ENCODE data around the gene GPR107.

The GPR107 gene

GRCh38 chr9:130114741-130115140, 61.0 kb downstream of the GPR107 start:
- DNase-seq (ENCODE audit: low spot score), result no peak
- no peak for TF ChIP-seq CTCF (IDR thresholded peaks at IDR 0.05; ENCODE audit: extremely low read depth, missing control alignments)

GRCh38 chr9:130116346-130116745, 62.6 kb downstream of the GPR107 start:
- no peak for TF ChIP-seq CTCF (IDR thresholded peaks at IDR 0.05; ENCODE audit: extremely low read depth, missing control alignments)
- no peak for DNase-seq (ENCODE audit: low spot score)

- DNase-seq (ENCODE audit: low spot score), result no peak
- no peak for TF ChIP-seq CTCF (IDR thresholded peaks at IDR 0.05; ENCODE audit: extremely low read depth, missing control alignments)
Observed at GRCh38 chr9:130117376-130117775, 63.7 kb downstream of the GPR107 start.

- DNase-seq (ENCODE audit: low spot score), result no peak
Observed at GRCh38 chr9:130117816-130118632, 64.3 kb downstream of the GPR107 start.

GRCh38 chr9:130118841-130119518, 65.3 kb downstream of the GPR107 start:
- no peak for DNase-seq (ENCODE audit: low spot score)
- no peak for TF ChIP-seq CTCF (IDR thresholded peaks at IDR 0.05; ENCODE audit: extremely low read depth, missing control alignments)

More at GRCh38 chr9:130117816-130118632, 64.3 kb downstream of the GPR107 start:
- TF ChIP-seq CTCF (IDR thresholded peaks at IDR 0.05; ENCODE audit: extremely low read depth, missing control alignments), result no peak

GRCh38 chr9:130119519-130120298, 66.0 kb downstream of the GPR107 start:
- DNase-seq (ENCODE audit: low spot score), result no peak
- no peak for TF ChIP-seq CTCF (IDR thresholded peaks at IDR 0.05; ENCODE audit: extremely low read depth, missing control alignments)

- no peak for DNase-seq (ENCODE audit: low spot score)
- TF ChIP-seq CTCF (IDR thresholded peaks at IDR 0.05; ENCODE audit: extremely low read depth, missing control alignments), result no peak
Observed at GRCh38 chr9:130120299-130120587, 66.5 kb downstream of the GPR107 start.

All from GM20000 (cell line).